Measurements from ENCODE around the gene FCHSD2.
A peak's percentile ranks its signal among the peaks of the same experiment; 100 is the strongest.

Gene FCHSD2

GRCh38 chr11:73185680-73186293, 43.7 kb upstream of the FCHSD2 start:
- FAIRE-seq (no peak), DNase-seq (ENCODE audit: insufficient read length, low spot score) (no peak)
- TF ChIP-seq POLR2A (IDR thresholded peaks at IDR 0.05; ENCODE audit: low read depth, low read length) (no peak), TAF1 (IDR thresholded peaks at IDR 0.05; ENCODE audit: low read depth, low read length) (no peak), POU2F2 (IDR thresholded peaks at IDR 0.05; ENCODE audit: low read depth, low read length) (no peak), PAX5 (IDR thresholded peaks at IDR 0.05; ENCODE audit: insufficient read depth, low read length, severe bottlenecking) (no peak), SPI1 (IDR thresholded peaks at IDR 0.05; ENCODE audit: low read depth, low read length) (no peak), POLR2AphosphoS5 (IDR thresholded peaks at IDR 0.05; ENCODE audit: low read depth, low read length) (no peak)

GRCh38 chr11:73184953-73185671, 43.0 kb upstream of the FCHSD2 start:
- peak; percentile 93 for FAIRE-seq
- TF ChIP-seq SPI1 (IDR thresholded peaks at IDR 0.05; ENCODE audit: low read depth, low read length) (peak; percentile 67), POLR2AphosphoS5 (IDR thresholded peaks at IDR 0.05; ENCODE audit: low read depth, low read length) (no peak), TAF1 (IDR thresholded peaks at IDR 0.05; ENCODE audit: low read depth, low read length) (no peak), POU2F2 (IDR thresholded peaks at IDR 0.05; ENCODE audit: low read depth, low read length) (0 out of 2 replicates have a peak, but pooled peaks have one; percentile 18), POLR2A (IDR thresholded peaks at IDR 0.05; ENCODE audit: low read depth, low read length) (no peak), PAX5 (IDR thresholded peaks at IDR 0.05; ENCODE audit: insufficient read depth, low read length, severe bottlenecking) (no peak)
- peak; percentile 39 for DNase-seq (ENCODE audit: insufficient read length, low spot score)

GRCh38 chr11:73182824-73183321, 40.8 kb upstream of the FCHSD2 start:
- TF ChIP-seq SPI1 (IDR thresholded peaks at IDR 0.05; ENCODE audit: low read depth, low read length) (no peak), POLR2AphosphoS5 (IDR thresholded peaks at IDR 0.05; ENCODE audit: low read depth, low read length) (no peak), POLR2A (IDR thresholded peaks at IDR 0.05; ENCODE audit: low read depth, low read length) (no peak), POU2F2 (IDR thresholded peaks at IDR 0.05; ENCODE audit: low read depth, low read length) (no peak), PAX5 (IDR thresholded peaks at IDR 0.05; ENCODE audit: insufficient read depth, low read length, severe bottlenecking) (no peak), TAF1 (IDR thresholded peaks at IDR 0.05; ENCODE audit: low read depth, low read length) (no peak)
- DNase-seq (ENCODE audit: insufficient read length, low spot score) (no peak), FAIRE-seq (no peak)

GRCh38 chr11:73178681-73179080, 36.6 kb upstream of the FCHSD2 start:
- FAIRE-seq (no peak), DNase-seq (ENCODE audit: insufficient read length, low spot score) (no peak)

GRCh38 chr11:73177778-73178539, 35.8 kb upstream of the FCHSD2 start:
- TF ChIP-seq POU2F2 (IDR thresholded peaks at IDR 0.05; ENCODE audit: low read depth, low read length) (peak; percentile 14; the same call in 1 of the 2 replicates), POLR2A (IDR thresholded peaks at IDR 0.05; ENCODE audit: low read depth, low read length) (no peak)
- FAIRE-seq = peak; percentile 95
- peak; percentile 80 for DNase-seq (ENCODE audit: insufficient read length, low spot score)

More at GRCh38 chr11:73178681-73179080, 36.6 kb upstream of the FCHSD2 start:
- TF ChIP-seq SPI1 (IDR thresholded peaks at IDR 0.05; ENCODE audit: low read depth, low read length) (no peak), POLR2A (IDR thresholded peaks at IDR 0.05; ENCODE audit: low read depth, low read length) (no peak), TAF1 (IDR thresholded peaks at IDR 0.05; ENCODE audit: low read depth, low read length) (no peak), POLR2AphosphoS5 (IDR thresholded peaks at IDR 0.05; ENCODE audit: low read depth, low read length) (no peak), PAX5 (IDR thresholded peaks at IDR 0.05; ENCODE audit: insufficient read depth, low read length, severe bottlenecking) (no peak), POU2F2 (IDR thresholded peaks at IDR 0.05; ENCODE audit: low read depth, low read length) (no peak)

DNA sequence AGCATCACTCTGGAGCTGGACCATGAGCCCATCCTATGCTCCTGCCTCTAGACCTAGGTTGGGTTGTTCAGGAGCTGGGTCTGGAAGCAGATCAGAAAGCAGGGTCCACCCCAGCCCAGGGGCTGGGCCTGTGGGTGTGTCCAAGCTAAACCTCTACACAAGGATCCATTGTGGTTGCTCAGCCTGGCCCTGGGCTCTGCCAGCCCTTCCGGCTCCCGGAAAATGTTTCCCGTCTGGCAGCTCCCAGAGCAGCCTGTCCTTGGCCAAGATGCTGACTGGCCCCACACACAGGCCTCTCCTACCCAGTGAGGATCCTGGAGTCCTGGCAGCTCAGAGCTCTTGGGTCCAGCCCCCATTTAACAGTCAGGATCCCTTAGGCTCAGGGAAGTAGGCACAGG, 35.3 kb upstream of the FCHSD2 start:
- FAIRE-seq (no peak), DNase-seq (ENCODE audit: insufficient read length, low spot score) (no peak)
- no peak for TF ChIP-seq TAF1 (IDR thresholded peaks at IDR 0.05; ENCODE audit: low read depth, low read length)
- TF ChIP-seq POLR2AphosphoS5 (IDR thresholded peaks at IDR 0.05; ENCODE audit: low read depth, low read length) = no peak
- TF ChIP-seq SPI1 (IDR thresholded peaks at IDR 0.05; ENCODE audit: low read depth, low read length) = no peak
- TF ChIP-seq PAX5 (IDR thresholded peaks at IDR 0.05; ENCODE audit: insufficient read depth, low read length, severe bottlenecking) = no peak
- no peak for TF ChIP-seq POU2F2 (IDR thresholded peaks at IDR 0.05; ENCODE audit: low read depth, low read length)
- TF ChIP-seq POLR2A (IDR thresholded peaks at IDR 0.05; ENCODE audit: low read depth, low read length) = no peak

DNA sequence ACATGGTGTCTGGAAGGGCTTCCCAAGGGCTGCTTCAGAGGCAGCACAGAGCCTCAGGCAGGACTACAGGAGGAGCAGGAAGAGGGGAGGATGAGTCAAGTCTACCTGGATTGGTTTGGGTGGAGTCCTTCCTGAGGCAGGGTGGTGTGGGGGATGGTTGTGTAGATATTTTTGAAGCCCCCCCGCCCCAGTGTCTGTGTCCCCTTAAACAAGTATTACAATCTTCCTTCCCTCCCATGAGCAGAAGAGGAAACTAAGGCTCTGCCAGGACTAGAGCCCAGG, 34.7 kb upstream of the FCHSD2 start:
- FAIRE-seq (no peak), DNase-seq (ENCODE audit: insufficient read length, low spot score) (no peak)
- no peak for TF ChIP-seq POLR2A (IDR thresholded peaks at IDR 0.05; ENCODE audit: low read depth, low read length)
- no peak for TF ChIP-seq POU2F2 (IDR thresholded peaks at IDR 0.05; ENCODE audit: low read depth, low read length)
- no peak for TF ChIP-seq SPI1 (IDR thresholded peaks at IDR 0.05; ENCODE audit: low read depth, low read length)
- no peak for TF ChIP-seq PAX5 (IDR thresholded peaks at IDR 0.05; ENCODE audit: insufficient read depth, low read length, severe bottlenecking)
- no peak for TF ChIP-seq POLR2AphosphoS5 (IDR thresholded peaks at IDR 0.05; ENCODE audit: low read depth, low read length)

GRCh38 chr11:73176145-73176873, 34.2 kb upstream of the FCHSD2 start:
- DNase-seq (ENCODE audit: insufficient read length, low spot score) (no peak), FAIRE-seq (no peak)
- no peak for TF ChIP-seq POU2F2 (IDR thresholded peaks at IDR 0.05; ENCODE audit: low read depth, low read length)
- no peak for TF ChIP-seq POLR2A (IDR thresholded peaks at IDR 0.05; ENCODE audit: low read depth, low read length)
- no peak for TF ChIP-seq TAF1 (IDR thresholded peaks at IDR 0.05; ENCODE audit: low read depth, low read length)
- no peak for TF ChIP-seq SPI1 (IDR thresholded peaks at IDR 0.05; ENCODE audit: low read depth, low read length)
- TF ChIP-seq PAX5 (IDR thresholded peaks at IDR 0.05; ENCODE audit: insufficient read depth, low read length, severe bottlenecking) = no peak
- no peak for TF ChIP-seq POLR2AphosphoS5 (IDR thresholded peaks at IDR 0.05; ENCODE audit: low read depth, low read length)

Data from GM12891 (cell line).